Fibroblast of mammary gland (primary cell): ENCODE results near the gene SMAD2.

Experiments
- DNase-seq: peaks from one replicate; pipeline ENCODE4 v3.0.0-alpha.2; 2010; ENCODE audit warnings: low read depth
- H3K4me3 ChIP-seq: 2 replicates; pipeline ENCODE4 v1.5.1; 2011; ENCODE audit warnings: low read depth, mild to moderate bottlenecking, low read length, moderate library complexity; ENCODE audit not compliant: control insufficient read depth
- CTCF ChIP-seq: conservative IDR thresholded peaks from 2 replicates; pipeline ENCODE4 v1.5.1; 2011; ENCODE audit warnings: low read depth, low read length, inconsistent platforms; ENCODE audit not compliant: control insufficient read depth, insufficient read depth

SMAD2 gene

GRCh38 chr18:47877892-47878291 is 52.6 kb downstream of the SMAD2 start:
- H3K4me3 ChIP-seq = no peak overlapping the region
- TF ChIP-seq CTCF = no peak
- DNase-seq = no peak

- DNase-seq = no peak
- no peak overlapping the region for H3K4me3 ChIP-seq
- TF ChIP-seq CTCF = no peak
Measured at GRCh38 chr18:47876813-47877212, 53.6 kb downstream of the SMAD2 start.

GRCh38 chr18:47873625-47874024 is 56.8 kb downstream of the SMAD2 start:
- no peak overlapping the region for H3K4me3 ChIP-seq
- no peak for DNase-seq
- TF ChIP-seq CTCF = no peak

GRCh38 chr18:47872426-47872825 is 58.0 kb downstream of the SMAD2 start:
- no peak for TF ChIP-seq CTCF
- no peak for DNase-seq

GRCh38 chr18:47871288-47871687 is 59.2 kb downstream of the SMAD2 start:
- H3K4me3 ChIP-seq = no peak overlapping the region
- no peak for TF ChIP-seq CTCF
- no peak for DNase-seq

More at GRCh38 chr18:47872426-47872825, 58.0 kb downstream of the SMAD2 start:
- no peak overlapping the region for H3K4me3 ChIP-seq

- peak; percentile 17 for DNase-seq
- H3K4me3 ChIP-seq = no peak overlapping the region
- no peak for TF ChIP-seq CTCF
Measured at GRCh38 chr18:47870605-47871004, 59.9 kb downstream of the SMAD2 start.

GRCh38 chr18:47868744-47869143 is 61.7 kb downstream of the SMAD2 start:
- H3K4me3 ChIP-seq = no peak overlapping the region
- DNase-seq = no peak
- no peak for TF ChIP-seq CTCF
